Parathyroid adenoma (tissue), 2 donors: ENCODE results near the gene CDK12.

ENCODE experiments used
- H2AFZ ChIP-seq: fragments of 300-600 bp; sonication (generic); one replicate; pipeline ENCODE4 v1.7.0; 2017; ENCODE audit warnings: antibody characterized with exemption, mild to moderate bottlenecking
- H3K27ac ChIP-seq: fragments of 300-600 bp; sonication (generic); one replicate; pipeline ENCODE4 v1.7.0; 2017
- H3K27me3 ChIP-seq: fragments of 300-600 bp; sonication (generic); one replicate; pipeline ENCODE4 v1.7.0; 2017; ENCODE audit warnings: low read length; ENCODE audit not compliant: control insufficient read depth, insufficient read depth
- H3K36me3 ChIP-seq: fragments of 300-600 bp; sonication (generic); one replicate; pipeline ENCODE4 v1.7.0; 2017; ENCODE audit warnings: low read length; ENCODE audit not compliant: control insufficient read depth, insufficient read depth
- H3K4me1 ChIP-seq: fragments of 300-600 bp; sonication (generic); one replicate; pipeline ENCODE4 v1.7.0; 2017; ENCODE audit warnings: control low read depth
- H3K4me2 ChIP-seq: fragments of 300-600 bp; sonication (generic); one replicate; pipeline ENCODE4 v1.7.0; 2017; ENCODE audit warnings: low read length
- H3K4me3 ChIP-seq: fragments of 300-600 bp; sonication (generic); one replicate; pipeline ENCODE4 v1.7.0; 2017; ENCODE audit warnings: low read depth, low read length
- H3K79me2 ChIP-seq: fragments of 300-600 bp; sonication (generic); one replicate; pipeline ENCODE4 v1.7.0; 2017; ENCODE audit warnings: control low read depth
- H3K9ac ChIP-seq: fragments of 300-600 bp; sonication (generic); one replicate; pipeline ENCODE4 v1.7.0; 2017; ENCODE audit warnings: mild to moderate bottlenecking
- H3K9me3 ChIP-seq: fragments of 300-600 bp; sonication (generic); one replicate; pipeline ENCODE4 v1.7.0; 2017; ENCODE audit warnings: low read length; ENCODE audit not compliant: control insufficient read depth
- CTCF ChIP-seq: fragments of 300-600 bp; sonication (generic); IDR thresholded peaks from one replicate; pipeline ENCODE4 v1.7.0; 2017; ENCODE audit warnings: antibody characterized with exemption, mild to moderate bottlenecking
- donor health status: primary hyperparathyroidism.

The CDK12 gene

GRCh38 chr17:39579318-39580081 lies 118.2 kb downstream of the CDK12 start:
- Histone ChIP-seq H3K27ac (no peak overlapping the region), H3K36me3 (no peaks in the 10 kb centered on the region), H3K4me2 (no peak overlapping the region), H3K27me3 (no peaks in the 10 kb centered on the region), H3K4me1 (no peaks in the 10 kb centered on the region), H3K9me3 (no peaks in the 10 kb centered on the region), H3K9ac (no peak overlapping the region), H2AFZ (no peak overlapping the region), H3K4me3 (no peak overlapping the region), H3K79me2 (no peaks in the 10 kb centered on the region)
- no peak for TF ChIP-seq CTCF

- TF ChIP-seq CTCF: no peak
- H3K9ac ChIP-seq: no peak overlapping the region
- no peak overlapping the region for H2AFZ ChIP-seq
Observed at GRCh38 chr17:39580082-39580468, 118.8 kb downstream of the CDK12 start.

GRCh38 chr17:39581071-39581758 lies 119.9 kb downstream of the CDK12 start:
- Histone ChIP-seq H3K9ac (no peak overlapping the region), H3K4me1 (no peaks in the 10 kb centered on the region), H3K9me3 (no peaks in the 10 kb centered on the region), H3K4me3 (no peak overlapping the region), H3K36me3 (no peaks in the 10 kb centered on the region), H3K4me2 (no peak overlapping the region), H3K79me2 (no peaks in the 10 kb centered on the region), H3K27ac (no peak overlapping the region), H2AFZ (no peak overlapping the region), H3K27me3 (no peaks in the 10 kb centered on the region)
- no peak for TF ChIP-seq CTCF

More at GRCh38 chr17:39580082-39580468, 118.8 kb downstream of the CDK12 start:
- H3K4me2 ChIP-seq: no peak overlapping the region
- H3K79me2 ChIP-seq: no peaks in the 10 kb centered on the region
- no peak overlapping the region for H3K27ac ChIP-seq
- H3K4me1 ChIP-seq: no peaks in the 10 kb centered on the region
- H3K9me3 ChIP-seq: no peaks in the 10 kb centered on the region
- H3K27me3 ChIP-seq: no peaks in the 10 kb centered on the region
- H3K4me3 ChIP-seq: no peak overlapping the region
- no peaks in the 10 kb centered on the region for H3K36me3 ChIP-seq

GRCh38 chr17:39581759-39582085 lies 120.4 kb downstream of the CDK12 start:
- Histone ChIP-seq H3K4me2 (no peak overlapping the region), H3K9ac (no peak overlapping the region), H3K9me3 (no peaks in the 10 kb centered on the region), H3K27me3 (no peaks in the 10 kb centered on the region), H3K4me1 (no peaks in the 10 kb centered on the region), H3K79me2 (no peaks in the 10 kb centered on the region), H3K36me3 (no peaks in the 10 kb centered on the region), H3K4me3 (no peak overlapping the region), H2AFZ (no peak overlapping the region), H3K27ac (no peak overlapping the region)
- no peak for TF ChIP-seq CTCF
